ENCODE measurements around the gene KRT33A. TPM values are rescaled to one million over a fixed set of nuclear protein-coding genes. Genes with fewer than 3 reads are reported as not detected.

Gene KRT33A
- total RNA-seq, 1 donor from 2014 or later: not detected

DNA sequence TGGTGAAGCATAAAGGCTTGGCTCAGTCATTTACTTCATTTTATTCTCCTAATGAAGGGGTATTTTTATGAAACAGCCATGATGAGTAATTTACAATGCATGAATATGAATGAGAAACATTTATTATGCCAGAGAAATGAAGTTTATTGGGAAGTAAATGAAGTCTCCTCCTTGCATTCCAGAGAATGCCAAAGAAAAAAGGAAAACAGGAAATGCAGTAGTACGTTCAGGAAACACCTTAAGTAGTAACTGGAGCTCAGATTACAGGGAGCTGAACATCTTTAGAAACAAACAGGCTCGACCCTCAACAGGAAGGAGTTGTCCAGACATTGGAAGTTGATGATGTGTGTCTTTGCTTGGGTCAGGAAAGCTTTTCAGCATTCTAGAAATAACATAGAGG is 26.9 kb upstream of the KRT33A start:
- Mint-ChIP-seq H3K4me1 (ENCODE audit: unreplicated experiment) (peaks cover 24% of the 10 kb centered on the region), H3K27ac (ENCODE audit: unreplicated experiment) (peak overlapping the region; percentile 92), H3K27me3 (ENCODE audit: unreplicated experiment) (peaks cover 4% of the 10 kb centered on the region), H3K4me3 (ENCODE audit: unreplicated experiment) (no peak overlapping the region), H3K36me3 (ENCODE audit: low read depth, unreplicated experiment) (no peaks in the 10 kb centered on the region), H3K9me3 (ENCODE audit: unreplicated experiment) (peaks cover 5% of the 10 kb centered on the region)
- TF ChIP-seq CTCF (IDR thresholded peaks at IDR 0.05; ENCODE audit: unreplicated experiment): no peak
- DNase-seq (ENCODE audit: low spot score): no peak

- Mint-ChIP-seq H3K9me3 (ENCODE audit: unreplicated experiment) (peaks cover 5% of the 10 kb centered on the region), H3K4me3 (ENCODE audit: unreplicated experiment) (no peak within 1 kb of the TSS), H3K27me3 (ENCODE audit: unreplicated experiment) (no peaks in the 10 kb centered on the region), H3K27ac (ENCODE audit: unreplicated experiment) (no peak within 1 kb of the TSS), H3K36me3 (ENCODE audit: low read depth, unreplicated experiment) (no peaks in the 10 kb centered on the region), H3K4me1 (ENCODE audit: unreplicated experiment) (no peaks in the 10 kb centered on the region)
- no peak for TF ChIP-seq CTCF (IDR thresholded peaks at IDR 0.05; ENCODE audit: unreplicated experiment)
- DNase-seq (ENCODE audit: low spot score): no peak
These were observed 19.1 kb upstream of the KRT33A start, which contains the start of gene KRT33B for GRCh38 chr17:41369713-41370112. KRT33B (minus strand) TSS chr17:41369813; CDS start chr17:41369750, 63 bp downstream.

DNA sequence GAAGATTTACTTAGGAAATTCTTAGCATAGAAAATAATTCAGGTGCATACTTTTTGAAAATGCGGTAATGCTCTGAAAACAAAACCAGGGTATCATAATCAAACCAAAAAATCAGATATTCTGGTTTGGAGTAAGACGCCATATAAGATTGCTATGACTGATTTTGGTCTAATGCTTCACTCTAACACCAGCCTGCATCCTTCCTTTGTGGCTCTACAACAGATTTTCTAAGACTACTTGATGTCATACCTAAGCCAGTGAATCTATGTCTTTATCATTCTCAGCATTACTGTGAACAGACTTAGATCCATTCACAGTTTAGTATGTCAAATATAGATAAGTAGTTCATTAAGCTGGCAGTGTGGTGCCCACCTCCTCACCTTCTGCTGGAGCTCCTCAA is 18.4 kb upstream of the KRT33A start:
- DNase-seq (ENCODE audit: low spot score): no peak
- H3K27me3 Mint-ChIP-seq (ENCODE audit: unreplicated experiment): no peaks in the 10 kb centered on the region
- no peaks in the 10 kb centered on the region for H3K4me1 Mint-ChIP-seq (ENCODE audit: unreplicated experiment)
- no peak for TF ChIP-seq CTCF (IDR thresholded peaks at IDR 0.05; ENCODE audit: unreplicated experiment)
- no peaks in the 10 kb centered on the region for H3K9me3 Mint-ChIP-seq (ENCODE audit: unreplicated experiment)
- H3K36me3 Mint-ChIP-seq (ENCODE audit: low read depth, unreplicated experiment): no peaks in the 10 kb centered on the region
- H3K27ac Mint-ChIP-seq (ENCODE audit: unreplicated experiment): no peak overlapping the region
- no peak overlapping the region for H3K4me3 Mint-ChIP-seq (ENCODE audit: unreplicated experiment)

- peaks cover 2% of the 10 kb centered on the region for H3K27me3 Mint-ChIP-seq (ENCODE audit: unreplicated experiment)
- no peak overlapping the region for H3K4me3 Mint-ChIP-seq (ENCODE audit: unreplicated experiment)
- no peak overlapping the region for H3K27ac Mint-ChIP-seq (ENCODE audit: unreplicated experiment)
- no peak for DNase-seq (ENCODE audit: low spot score)
- no peaks in the 10 kb centered on the region for H3K4me1 Mint-ChIP-seq (ENCODE audit: unreplicated experiment)
- H3K9me3 Mint-ChIP-seq (ENCODE audit: unreplicated experiment): no peaks in the 10 kb centered on the region
- H3K36me3 Mint-ChIP-seq (ENCODE audit: low read depth, unreplicated experiment): no peaks in the 10 kb centered on the region
- TF ChIP-seq CTCF (IDR thresholded peaks at IDR 0.05; ENCODE audit: unreplicated experiment): no peak
These were observed 16.9 kb upstream of the KRT33A start for GRCh38 chr17:41367426-41368075.

DNA sequence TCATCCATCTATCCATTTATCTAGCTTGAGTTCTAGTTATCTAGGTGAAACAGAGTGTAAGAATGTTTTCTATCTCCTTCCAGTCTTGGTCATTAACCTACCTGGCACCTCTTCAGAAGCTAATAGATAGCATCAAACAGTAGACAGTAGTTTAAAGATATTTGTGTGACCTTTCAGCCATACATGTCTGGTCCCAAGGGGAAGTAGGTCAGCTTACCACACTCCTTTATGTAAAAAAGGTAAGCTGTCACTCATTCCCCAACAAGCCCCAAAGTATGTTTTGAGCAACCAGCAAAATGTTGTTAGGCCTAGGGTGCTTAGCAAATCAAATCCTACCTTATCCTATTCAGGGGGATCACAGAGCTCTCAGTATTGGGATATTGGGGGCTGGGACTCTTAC is 15.4 kb upstream of the KRT33A start:
- TF ChIP-seq CTCF (IDR thresholded peaks at IDR 0.05; ENCODE audit: unreplicated experiment): no peak
- Mint-ChIP-seq H3K9me3 (ENCODE audit: unreplicated experiment) (no peaks in the 10 kb centered on the region), H3K4me3 (ENCODE audit: unreplicated experiment) (no peak overlapping the region), H3K27ac (ENCODE audit: unreplicated experiment) (no peak overlapping the region), H3K36me3 (ENCODE audit: low read depth, unreplicated experiment) (no peaks in the 10 kb centered on the region), H3K4me1 (ENCODE audit: unreplicated experiment) (no peaks in the 10 kb centered on the region), H3K27me3 (ENCODE audit: unreplicated experiment) (peaks cover 2% of the 10 kb centered on the region)
- DNase-seq (ENCODE audit: low spot score): no peak

All from endothelial cell (in vitro differentiated cells).